Activated CD4-positive, alpha-beta T cell treated with anti-CD3 and anti-CD28 coated beads, Interleukin-2, amount 50 U/mL, for 4 hours (primary cell): ENCODE data around the gene GNAS.

Source experiments
- DNase-seq, 2 experiments: peaks; one replicate each; pipeline ENCODE4 v3.0.0-alpha.2; 2020

Gene GNAS

DNA sequence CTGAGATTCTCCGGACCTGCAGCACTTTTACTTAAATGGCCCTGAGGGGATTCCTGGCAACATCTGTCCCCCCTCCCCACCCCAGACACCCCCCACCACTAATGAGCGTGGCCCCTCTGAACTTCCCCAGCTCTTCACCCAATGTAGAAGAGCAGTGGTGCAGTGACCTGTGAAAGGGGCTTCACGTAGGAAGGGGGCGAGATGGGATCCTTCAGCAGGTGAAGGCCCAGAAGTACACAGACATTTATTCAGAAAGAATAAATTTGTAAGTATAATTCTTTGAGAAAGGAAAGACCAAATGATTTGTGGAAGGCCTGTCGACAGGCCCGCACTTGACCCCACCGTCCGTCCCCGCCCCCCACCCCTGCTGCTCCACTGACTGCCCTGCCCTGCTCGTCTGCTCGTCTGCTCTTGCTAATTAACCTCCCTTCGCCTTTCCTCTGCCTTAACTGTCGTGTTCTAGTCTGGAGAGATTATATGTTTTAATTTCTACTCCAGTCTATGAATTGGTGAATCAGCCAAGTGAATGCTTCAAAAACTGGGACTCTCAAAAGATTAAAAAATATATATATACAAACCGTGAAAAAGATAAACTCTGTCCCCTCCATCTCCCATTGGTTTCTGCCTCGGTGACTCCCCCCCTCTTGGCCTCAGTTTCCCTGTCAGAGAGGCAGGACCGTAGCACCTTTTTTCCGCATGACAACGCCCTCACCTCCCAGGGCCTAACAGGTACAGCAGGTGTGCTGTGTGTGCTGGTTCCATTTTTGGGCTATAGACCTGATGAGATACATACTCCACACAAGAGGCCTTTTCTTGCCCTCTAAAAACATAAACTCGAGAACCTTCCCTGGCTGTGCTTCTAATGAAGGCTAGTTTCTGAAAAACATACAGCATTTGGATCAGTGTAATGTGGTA, 49.2 kb downstream of the GNAS start:
- DNase-seq = no peak

DNA sequence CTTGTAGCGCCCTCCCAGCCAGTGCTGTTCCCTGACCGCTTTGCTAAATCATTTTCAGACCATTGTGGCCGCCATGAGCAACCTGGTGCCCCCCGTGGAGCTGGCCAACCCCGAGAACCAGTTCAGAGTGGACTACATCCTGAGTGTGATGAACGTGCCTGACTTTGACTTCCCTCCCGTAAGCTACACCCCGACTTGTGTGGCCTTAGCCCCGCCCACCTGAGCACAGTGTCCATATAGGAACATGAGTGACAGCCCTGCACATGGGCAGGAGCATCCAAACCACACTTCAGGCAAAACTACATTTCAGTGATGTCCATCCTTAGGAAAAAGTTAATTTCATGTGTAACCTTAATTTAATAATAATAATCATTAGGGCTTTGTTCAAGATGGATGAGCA, 51.1 kb downstream of the GNAS start:
- no peak for DNase-seq

DNA sequence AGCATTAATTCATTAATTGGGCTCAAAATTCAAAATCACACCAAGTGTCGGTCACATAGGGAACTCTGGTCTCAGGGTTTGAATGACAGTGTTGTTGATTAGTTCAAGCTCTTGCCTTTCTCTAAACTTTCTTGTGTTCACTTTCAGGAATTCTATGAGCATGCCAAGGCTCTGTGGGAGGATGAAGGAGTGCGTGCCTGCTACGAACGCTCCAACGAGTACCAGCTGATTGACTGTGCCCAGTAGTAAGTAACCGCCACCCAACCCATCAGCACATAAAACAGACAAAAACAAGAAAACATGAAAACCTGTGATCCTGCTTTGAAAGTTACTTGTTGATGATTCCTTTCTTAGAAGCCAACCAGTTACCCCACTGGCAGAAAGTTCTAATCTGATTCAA, 52.7 kb downstream of the GNAS start:
- DNase-seq = no peak

DNA sequence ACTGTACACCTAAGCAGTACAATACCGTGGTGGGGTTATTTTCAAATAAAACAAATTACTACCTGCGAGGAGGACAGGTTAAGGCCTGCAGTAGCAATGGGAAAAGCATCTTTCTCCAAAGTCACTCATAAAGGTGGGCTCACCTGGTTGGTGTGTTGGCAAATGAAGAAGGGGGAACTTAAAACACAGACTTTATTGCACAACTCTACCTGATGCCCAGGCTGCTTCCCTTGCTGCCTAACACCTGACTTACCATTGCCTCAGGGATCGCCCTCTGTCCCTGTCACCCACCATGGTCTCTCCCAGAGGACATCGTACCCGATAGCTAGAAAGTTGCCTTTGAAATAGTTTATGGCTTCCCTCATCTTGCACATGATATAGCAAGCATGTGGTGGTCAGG, 53.6 kb downstream of the GNAS start:
- DNase-seq = no peak

DNA sequence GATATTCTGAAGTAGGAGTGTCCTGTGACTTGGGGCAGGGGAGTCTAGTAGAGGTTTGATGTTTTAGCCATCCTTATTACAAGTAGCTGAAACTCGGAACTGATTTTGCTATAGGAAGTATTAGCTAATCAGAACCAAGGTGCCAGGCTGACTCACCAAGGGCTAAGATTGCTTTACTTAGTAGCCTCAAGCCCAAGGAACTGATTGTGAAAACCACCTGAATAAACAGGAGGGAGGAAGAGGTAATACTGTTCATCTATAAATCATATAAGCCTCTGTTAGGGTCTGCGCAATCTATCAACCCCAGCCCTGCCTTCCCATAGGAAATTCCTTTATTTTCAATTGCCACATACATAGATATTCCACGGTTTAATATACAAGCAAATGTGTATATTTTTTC, 54.4 kb downstream of the GNAS start:
- no peak for DNase-seq

DNA sequence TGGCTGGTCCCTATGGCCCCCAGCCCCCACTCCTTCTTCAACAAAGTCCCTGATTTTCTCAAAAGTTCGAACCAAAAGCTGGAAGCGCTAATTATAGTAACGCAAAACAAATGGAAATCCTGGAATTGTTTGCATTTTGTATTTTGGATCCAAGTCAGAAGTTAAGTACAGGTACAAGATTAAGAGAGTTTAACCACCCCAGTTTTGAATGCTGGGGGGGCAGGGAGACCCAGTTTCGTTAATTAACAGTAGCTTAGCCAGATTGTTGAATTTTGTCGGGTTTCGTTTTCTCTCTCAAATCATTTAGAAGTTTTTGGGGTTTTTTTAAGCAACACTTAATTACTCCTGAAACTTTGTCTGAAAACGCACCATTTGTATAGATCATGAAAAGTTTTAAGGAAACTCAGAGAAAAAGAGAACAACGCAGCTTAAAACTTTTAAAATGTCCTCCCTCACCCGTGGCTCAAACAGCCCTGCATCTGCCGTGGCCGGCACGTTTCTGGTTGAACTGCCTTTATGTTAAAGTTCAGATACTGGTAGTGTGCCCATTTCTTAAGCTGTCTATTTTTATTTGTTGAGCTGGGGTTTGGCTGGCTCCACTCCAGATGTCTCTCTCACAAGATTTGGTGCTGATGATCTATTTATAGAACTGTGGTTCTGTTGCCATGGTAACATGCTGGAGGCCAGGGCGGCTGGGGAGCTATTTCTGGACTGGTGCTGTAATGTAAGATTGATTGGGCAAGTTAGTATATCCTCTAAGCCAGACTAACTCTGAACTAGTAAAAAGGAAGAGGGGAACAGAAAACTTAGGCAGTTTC, 55.0 kb downstream of the GNAS start:
- DNase-seq = no peak

DNA sequence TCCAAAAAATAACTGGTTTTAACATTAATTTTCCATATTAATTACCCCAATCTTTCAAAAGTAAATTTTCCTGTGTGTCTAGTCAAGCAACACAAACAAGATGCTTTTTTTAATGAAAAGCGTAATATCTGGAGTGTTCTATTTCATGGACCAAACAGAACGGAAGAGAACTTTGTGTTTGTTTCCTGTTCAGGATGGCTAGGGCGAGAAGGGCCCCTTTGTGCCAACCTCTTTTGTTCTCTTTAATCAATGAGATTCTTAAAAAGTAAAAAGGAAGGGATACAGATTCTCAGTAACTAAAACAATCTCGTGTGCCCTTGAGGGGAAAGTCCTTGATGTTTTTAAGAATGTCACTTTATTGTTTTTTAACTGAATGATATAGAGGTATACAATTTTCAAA, 55.7 kb downstream of the GNAS start:
- no peak for DNase-seq

DNA sequence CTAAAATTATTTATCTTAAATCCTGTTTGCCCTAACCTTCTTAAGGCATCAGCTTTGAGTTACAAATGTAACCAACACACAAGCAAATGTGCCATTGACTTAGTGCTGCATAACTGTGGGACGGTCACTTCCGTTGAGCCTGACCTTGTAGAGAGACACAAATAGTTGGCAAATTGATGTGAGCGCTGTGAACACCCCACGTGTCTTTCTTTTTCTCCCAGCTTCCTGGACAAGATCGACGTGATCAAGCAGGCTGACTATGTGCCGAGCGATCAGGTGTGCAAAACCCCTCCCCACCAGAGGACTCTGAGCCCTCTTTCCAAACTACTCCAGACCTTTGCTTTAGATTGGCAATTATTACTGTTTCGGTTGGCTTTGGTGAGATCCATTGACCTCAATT, 56.4 kb downstream of the GNAS start:
- no peak for DNase-seq

DNA sequence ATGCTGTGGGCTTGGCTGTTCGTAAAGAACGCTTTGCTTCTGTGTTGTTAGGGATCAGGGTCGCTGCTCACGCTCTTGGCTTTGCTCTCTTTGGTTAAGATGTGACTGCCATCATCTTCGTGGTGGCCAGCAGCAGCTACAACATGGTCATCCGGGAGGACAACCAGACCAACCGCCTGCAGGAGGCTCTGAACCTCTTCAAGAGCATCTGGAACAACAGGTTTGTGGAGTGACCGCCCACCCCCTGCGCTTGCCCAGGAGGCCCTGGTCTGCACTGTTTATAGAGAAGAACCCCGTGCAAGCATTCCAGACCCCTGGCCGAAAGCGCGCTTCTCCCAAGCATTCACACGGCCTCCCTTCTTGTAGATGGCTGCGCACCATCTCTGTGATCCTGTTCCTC, 57.1 kb downstream of the GNAS start:
- DNase-seq = no peak

DNA sequence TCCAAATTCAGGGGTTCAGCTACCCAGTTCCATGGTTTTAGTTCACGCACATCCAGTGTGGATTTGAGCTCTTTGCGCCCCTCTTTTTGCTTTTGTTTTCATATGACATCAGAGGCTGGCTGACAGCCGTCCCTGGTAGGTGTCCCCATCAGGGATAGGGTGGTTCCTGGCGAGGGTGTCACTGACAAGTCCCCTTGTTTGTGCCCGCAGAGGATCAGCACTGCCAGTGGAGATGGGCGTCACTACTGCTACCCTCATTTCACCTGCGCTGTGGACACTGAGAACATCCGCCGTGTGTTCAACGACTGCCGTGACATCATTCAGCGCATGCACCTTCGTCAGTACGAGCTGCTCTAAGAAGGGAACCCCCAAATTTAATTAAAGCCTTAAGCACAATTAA, 58.0 kb downstream of the GNAS start:
- no peak for DNase-seq

DNA sequence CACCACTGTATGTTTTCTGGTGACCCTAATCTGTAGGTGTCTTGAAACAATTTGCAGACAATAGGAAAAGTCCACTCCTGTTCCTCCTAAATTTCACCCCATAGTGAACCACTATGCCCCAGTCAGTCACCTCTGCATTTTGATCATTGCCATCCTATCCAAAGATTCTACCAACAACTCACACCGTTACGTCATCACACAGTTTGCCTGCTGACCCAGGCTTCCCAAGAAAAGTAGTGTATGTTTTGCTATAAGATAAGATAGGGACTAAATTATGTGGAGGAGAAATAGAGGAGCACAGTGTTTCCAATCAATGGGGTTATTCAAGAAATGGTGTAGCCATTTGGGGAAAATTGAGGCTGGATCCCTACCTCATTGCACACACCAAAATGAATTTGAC, 58.8 kb downstream of the GNAS start:
- no peak for DNase-seq

DNA sequence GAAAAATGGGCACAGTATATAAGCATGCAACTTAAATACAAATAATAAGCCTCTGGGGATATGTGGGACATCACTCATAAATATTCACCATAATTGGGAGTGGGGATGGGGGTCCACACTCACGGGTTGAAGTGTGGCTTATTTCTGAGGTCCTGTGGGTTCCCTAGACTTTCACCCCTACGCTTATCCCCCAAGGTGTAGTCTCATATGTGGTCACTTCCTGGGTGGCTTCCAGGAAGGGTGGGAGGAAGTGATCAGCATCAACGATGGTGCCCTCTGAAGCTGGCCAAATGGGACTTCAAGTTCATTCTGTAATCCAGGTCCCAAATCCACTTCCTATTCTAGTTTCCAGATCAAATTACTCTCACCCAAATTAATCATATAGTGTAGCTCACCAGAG, 59.5 kb downstream of the GNAS start:
- DNase-seq = no peak

DNA sequence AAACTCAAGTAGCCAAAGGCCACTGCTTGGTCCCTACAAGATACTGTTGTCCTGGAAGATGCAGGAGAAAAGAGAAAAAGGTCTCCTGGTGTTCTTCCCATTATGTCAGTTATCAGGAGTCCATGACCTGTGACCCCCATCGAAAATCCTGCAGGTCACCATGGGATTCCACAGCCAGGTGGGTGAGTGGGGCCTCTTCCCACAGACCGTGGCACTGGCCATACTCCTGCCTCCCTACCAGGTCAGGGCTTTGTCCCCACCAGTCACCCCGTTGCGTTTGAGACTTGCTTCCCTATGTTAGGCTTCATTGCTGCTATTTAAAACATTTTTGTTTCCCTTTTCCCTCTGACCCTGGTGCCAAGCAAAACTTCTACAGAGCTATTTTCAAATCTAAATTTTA, 60.6 kb downstream of the GNAS start:
- no peak for DNase-seq

DNA sequence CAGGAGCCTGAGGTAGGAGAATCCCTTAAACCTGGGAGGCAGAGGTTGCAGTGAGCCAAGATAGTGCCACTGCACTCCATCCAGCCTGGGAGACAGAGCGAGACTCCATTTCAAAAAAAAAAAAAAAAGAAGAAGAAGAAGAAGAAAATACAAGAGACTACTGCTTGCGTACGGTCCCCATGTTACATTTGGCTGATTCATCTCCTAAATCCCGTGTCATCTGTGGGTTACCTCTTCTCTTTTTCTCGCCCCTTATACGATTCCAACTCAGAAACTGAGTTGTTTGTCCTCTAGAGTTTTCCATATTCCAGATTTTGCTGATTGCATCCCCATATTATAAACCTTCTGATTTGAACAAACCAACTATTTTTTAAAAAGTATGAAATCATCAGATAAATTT, 66.1 kb downstream of the GNAS start:
- DNase-seq = no peak

DNA sequence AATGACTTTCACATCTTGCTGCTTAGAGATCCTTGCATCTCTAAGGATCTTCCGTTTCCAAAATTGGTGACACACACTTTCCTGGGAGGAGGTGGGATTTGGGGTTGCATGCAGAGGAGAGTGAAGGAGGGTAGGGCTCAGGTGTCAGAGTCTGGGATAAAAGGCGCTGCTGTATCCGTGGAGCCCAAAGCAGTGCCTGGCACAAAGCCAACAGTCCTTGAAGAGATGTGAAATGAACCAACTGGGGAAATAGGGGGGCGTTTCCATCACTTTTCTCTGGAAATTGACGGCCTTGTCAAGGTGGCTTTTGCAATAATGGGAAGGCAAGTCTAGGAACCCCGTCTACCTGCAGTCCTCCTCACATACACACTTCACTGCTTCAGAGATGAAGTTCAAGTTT, 69.0 kb downstream of the GNAS start:
- DNase-seq = no peak

DNA sequence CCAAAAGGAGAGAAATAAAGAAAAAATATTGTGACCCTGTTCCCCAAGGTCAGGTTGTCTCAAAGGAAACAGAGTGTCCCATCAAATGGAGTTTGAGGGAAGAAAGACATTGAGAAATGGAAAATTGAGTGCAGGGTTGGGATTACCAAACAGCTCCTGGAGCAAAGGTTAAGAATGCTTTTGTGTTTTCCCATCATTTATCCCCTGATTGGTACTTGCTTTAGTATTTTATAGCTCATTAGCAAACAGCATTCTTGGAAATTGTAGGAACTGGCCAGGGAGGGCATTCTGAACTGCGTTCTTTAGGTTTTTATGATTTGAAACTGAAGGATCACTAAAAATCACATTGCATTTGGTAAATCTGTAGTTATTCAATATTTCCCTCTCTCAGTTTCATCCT, 69.5 kb downstream of the GNAS start:
- no peak for DNase-seq

DNA sequence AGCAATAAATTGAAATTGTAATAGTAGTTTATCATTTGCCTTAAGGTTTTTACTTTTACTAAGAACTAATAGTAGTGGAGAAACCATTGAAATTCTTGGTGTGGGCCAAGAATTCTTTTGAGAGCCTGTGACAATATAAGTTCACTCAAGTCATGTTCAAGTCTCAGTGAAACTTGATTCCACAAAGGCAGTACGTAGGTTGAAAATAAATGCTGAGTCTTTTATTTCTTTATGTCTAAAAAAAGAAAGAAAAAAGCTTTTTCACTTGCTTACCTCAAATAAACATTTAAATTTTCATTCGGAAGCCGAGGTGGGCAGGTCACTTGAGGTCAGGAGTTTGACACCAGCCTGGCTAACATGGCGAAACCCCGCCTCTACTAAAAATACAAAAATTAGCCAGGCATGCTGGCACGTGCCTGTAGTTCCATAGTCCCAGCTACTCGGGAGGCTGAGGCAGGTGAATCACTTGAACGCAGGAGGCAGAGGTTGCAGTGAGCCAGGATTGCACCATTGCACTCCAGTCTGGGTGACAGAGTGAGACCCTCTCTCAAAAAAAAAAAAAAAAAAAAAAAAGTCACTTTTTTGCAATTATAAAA, 70.7 kb downstream of the GNAS start:
- no peak for DNase-seq

DNA sequence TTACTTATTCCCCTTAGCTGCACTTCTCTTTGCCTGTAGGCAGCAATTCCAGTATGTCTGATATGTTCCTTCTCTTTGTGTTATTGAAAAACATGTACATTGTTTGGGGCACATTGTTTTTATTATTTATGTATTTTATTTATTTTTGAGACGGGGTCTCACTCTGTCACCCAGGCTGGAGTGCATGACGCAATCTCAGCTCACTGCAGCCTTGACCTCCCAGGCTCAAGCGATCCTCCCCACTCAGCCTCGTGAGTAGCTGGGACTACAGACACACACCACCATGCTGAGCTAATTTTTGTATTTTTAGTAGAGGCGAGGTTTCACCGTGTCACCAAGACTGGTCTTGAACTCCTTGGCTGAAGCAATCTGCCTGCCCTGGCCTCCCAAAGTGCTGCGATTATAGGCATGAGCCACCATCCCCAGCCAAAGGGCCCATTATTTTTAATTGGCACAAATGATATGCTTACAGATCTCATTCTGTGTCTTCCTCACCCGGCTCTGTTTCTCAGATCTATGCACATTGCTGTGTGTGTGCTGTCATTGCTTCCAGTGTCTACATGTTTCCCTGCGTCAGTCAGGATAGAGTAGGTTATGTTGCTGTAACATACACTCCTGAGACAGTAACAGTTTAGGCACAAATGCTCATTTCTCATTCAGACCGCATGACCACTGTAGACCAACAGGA, 74.4 kb downstream of the GNAS start:
- no peak for DNase-seq

DNA sequence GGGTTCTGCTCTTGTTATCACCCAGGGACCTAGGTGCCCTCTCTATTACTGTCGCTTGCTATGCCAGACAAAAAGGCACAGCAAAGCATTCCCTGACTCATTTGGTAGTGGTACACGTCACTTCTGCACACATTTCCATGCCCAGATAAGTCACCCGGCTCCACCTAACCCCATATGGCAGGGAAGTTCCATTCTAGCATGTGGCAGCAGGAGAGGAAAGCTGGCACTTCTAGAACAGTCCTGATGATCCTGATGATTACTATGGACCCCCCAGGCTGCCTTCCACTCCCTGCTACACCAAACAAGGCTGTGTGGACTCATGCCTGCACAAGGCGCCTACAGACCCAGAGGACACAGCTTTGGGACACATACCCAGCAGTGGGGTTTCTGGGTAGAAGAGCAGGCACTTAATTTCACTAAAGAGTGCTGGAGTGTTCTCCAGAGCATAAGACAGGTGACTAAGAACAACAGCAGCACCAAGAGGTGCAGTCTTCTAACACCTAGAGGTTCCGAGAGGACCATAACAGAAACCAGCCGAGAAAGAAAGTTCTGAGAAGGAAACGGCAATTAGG, 75.1 kb downstream of the GNAS start:
- no peak for DNase-seq

DNA sequence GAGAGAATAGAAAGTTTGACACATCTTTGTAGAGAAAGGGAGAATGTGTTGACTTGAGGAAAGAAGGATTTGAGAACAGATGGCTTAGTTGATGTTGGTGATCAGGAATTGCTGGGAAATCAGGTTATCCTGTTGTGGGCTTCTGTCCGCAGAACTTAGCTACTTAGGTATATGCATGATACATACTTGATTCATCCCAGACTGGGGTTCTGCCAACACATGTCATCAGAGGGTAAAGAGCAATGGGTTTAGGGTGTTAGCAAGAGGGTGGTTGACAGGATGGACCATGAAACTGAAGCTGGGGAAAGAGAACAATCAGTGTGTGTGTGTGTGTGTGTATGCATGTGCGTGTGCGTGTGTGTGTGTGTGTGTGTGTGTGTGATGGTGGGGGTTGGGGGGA, 78.0 kb downstream of the GNAS start:
- no peak for DNase-seq

DNA sequence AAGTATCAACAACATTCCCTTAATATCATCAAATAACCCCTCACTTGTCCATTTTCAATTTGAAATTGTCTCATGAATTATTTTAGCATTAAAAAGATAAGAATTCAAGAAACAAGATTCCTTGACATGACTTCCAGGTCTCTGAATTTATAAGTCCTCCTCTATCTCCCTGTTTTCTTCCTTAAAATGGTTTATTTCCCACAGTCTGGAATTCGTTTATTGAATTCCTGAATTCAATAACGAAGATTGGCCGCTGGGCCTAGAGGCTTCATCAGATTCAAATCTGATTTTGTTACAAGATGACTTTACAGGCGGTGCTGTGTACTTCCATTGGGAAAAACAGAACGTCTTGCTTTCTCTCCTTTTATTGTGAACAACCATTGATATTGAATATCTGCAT, 79.7 kb downstream of the GNAS start:
- no peak for DNase-seq

DNA sequence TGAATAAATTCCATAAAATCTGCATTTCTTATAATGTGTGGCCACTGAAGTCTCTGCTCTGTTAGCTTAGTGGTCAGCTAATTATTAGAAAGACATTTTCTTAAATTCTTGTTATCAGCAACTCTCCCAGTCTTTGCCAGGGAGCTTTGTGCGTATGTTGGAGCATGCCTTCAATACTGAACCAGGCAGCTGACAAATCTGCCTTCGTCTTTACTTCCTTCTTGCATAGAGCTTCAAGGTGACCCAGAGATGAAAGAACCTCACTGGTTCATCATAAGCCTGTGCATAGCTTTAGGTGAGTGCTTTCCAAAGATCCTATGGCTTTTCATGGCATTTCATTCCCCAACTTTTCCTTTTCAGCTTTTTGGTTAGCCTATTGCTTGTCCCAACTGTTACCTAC, 85.6 kb downstream of the GNAS start:
- DNase-seq = no peak

DNA sequence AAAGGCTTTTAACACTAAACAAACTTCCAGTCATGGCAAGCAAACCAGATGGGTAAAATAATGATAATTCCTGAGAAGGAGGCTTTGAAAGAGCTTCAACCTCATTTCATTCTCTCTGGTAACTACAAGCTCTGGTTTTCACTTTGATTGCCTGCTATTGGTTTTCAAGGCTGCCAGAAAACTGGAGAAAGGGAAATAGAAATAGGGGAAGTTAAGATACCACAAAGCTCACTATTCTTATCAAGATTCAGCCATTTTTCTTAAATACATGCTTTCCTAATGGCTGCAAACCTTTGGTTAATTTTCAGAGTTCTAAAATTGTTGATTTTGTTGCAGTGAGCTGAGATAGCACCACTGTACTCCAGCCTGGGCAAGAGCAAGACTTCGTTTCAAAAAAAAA, 86.0 kb downstream of the GNAS start:
- no peak for DNase-seq
